Keratinocyte (primary cell): ENCODE measurements around the gene RNF14. TPM values are rescaled to one million over a fixed set of nuclear protein-coding genes. Genes with fewer than 3 reads are reported as not detected.
A peak's percentile ranks its signal among the peaks of the same experiment; 100 is the strongest.

ENCODE experiments used
- DNase-seq: peaks from one replicate; pipeline ENCODE4 v3.0.0-alpha.2; 2011; ENCODE audit warnings: low read depth, missing footprints, low spot score
- FAIRE-seq: peaks from 2 replicates; lab custom pipeline; 2011; peaks lifted over from hg19 to GRCh38; lab: Jason Lieb, UNC
- H2AFZ ChIP-seq: 2 replicates; pipeline ENCODE4 v1.6.0; 2012; ENCODE audit warnings: low read length, control low read depth, inconsistent platforms; ENCODE audit not compliant: control insufficient read depth
- H3K27ac ChIP-seq: 2 replicates; pipeline ENCODE4 v1.5.1; 2011; ENCODE audit warnings: low read length; ENCODE audit not compliant: control insufficient read depth, insufficient read depth
- H3K27me3 ChIP-seq: 3 replicates; pipeline ENCODE4 v1.6.0; 2011; ENCODE audit warnings: low read length; ENCODE audit not compliant: control insufficient read depth, insufficient read depth; ENCODE audit errors: extremely low read depth
- H3K36me3 ChIP-seq, 2 experiments: 2 replicates in 1 of 2; 3 replicates in 1 of 2; pipeline ENCODE4 v1.5.1; 2011; ENCODE audit warnings: low read length in 2 of 2, mild to moderate bottlenecking in 1 of 2; ENCODE audit not compliant: control insufficient read depth in 2 of 2, insufficient read depth in 2 of 2; ENCODE audit errors: extremely low read depth in 1 of 2
- H3K4me1 ChIP-seq: 3 replicates; pipeline ENCODE4 v1.5.1; 2011; ENCODE audit warnings: low read length; ENCODE audit not compliant: control insufficient read depth, insufficient read depth; ENCODE audit errors: extremely low read depth
- H3K4me2 ChIP-seq: 3 replicates; pipeline ENCODE4 v1.6.0; 2011; ENCODE audit warnings: low read depth, low read length; ENCODE audit not compliant: control insufficient read depth, insufficient read depth; ENCODE audit errors: extremely low read depth
- H3K4me3 ChIP-seq, 3 experiments: fragments of 200-600 bp in 1 of 3; sonication (generic) in 1 of 3; 2 replicates in 2 of 3; 3 replicates in 1 of 3; pipeline ENCODE4 v1.5.1; 2011 to 2016; ENCODE audit warnings: low read length in 3 of 3, mild to moderate bottlenecking in 3 of 3, control low read depth in 2 of 3, inconsistent platforms in 1 of 3, low read depth in 1 of 3, mixed read lengths in 1 of 3, mixed run types in 1 of 3, moderate library complexity in 1 of 3; ENCODE audit not compliant: control insufficient read depth in 2 of 3, insufficient read depth in 2 of 3; ENCODE audit errors: extremely low read depth in 1 of 3
- H3K79me2 ChIP-seq: 2 replicates; pipeline ENCODE4 v1.6.0; 2012; ENCODE audit warnings: low read length; ENCODE audit not compliant: control insufficient read depth, insufficient read depth
- H3K9ac ChIP-seq: 3 replicates; pipeline ENCODE4 v1.6.0; 2011; ENCODE audit warnings: low read length; ENCODE audit not compliant: control insufficient read depth, insufficient read depth; ENCODE audit errors: extremely low read depth
- H3K9me1 ChIP-seq: 3 replicates; pipeline ENCODE4 v1.6.0; 2011; ENCODE audit warnings: low read length; ENCODE audit not compliant: control insufficient read depth, insufficient read depth; ENCODE audit errors: extremely low read depth
- H3K9me3 ChIP-seq: 2 replicates; pipeline ENCODE4 v1.5.1; 2012; ENCODE audit warnings: low read depth, low read length; ENCODE audit not compliant: control insufficient read depth
- H4K20me1 ChIP-seq: 3 replicates; pipeline ENCODE4 v1.6.0; 2011; ENCODE audit warnings: low read length; ENCODE audit not compliant: control insufficient read depth, insufficient read depth; ENCODE audit errors: extremely low read depth
- EZH2 ChIP-seq: IDR thresholded peaks from one replicate; pipeline ENCODE4 v1.6.1; 2012; ENCODE audit warnings: inconsistent platforms, mild to moderate bottlenecking, low read length, moderate library complexity
- dilution Hi-C: fragments of 300-500 bp; cut with MboI; formaldehyde crosslinking; loops from one replicate; pipeline ENCODE4 v1.7.0; 2020; ENCODE audit warnings: low sequenced_read_pairs; ENCODE audit not compliant: extremely low pct_ligation_motif_present
- polyA plus RNA-seq, 5 experiments: library from polyadenylated mRNA; depleted of rRNA in 3 of 5; stranded (reverse) in 3 of 5; stranded (forward) in 1 of 5; unstranded in 1 of 5; fragments of >200 nt; gene quantifications; 1 replicate in 1 of 5; 2 replicates in 3 of 5; 3 replicates in 1 of 5; pipeline versions ENCODE4 v1.2.1 to v1.2.3, GENCODE V29; 2011 to 2012; ENCODE audit warnings: missing spikeins in 2 of 5, low read depth in 1 of 5, low replicate concordance in 1 of 5
- TF ChIP-seq, protein P1 (sequence below), 3 experiments: IDR thresholded peaks in 1 of 3; conservative IDR thresholded peaks in 1 of 3; optimal IDR thresholded peaks in 1 of 3; 2 replicates in 2 of 3; 3 replicates in 1 of 3; pipeline versions ENCODE3 to v1.5.1; 2011; ENCODE audit warnings: low read length in 3 of 3, mild to moderate bottlenecking in 3 of 3, moderate library complexity in 2 of 3, control low read depth in 1 of 3, inconsistent platforms in 1 of 3; ENCODE audit not compliant: insufficient read depth in 2 of 3; ENCODE audit errors: extremely low read depth in 1 of 3

Gene RNF14
- polyA plus RNA-seq, 1 donor (not counting 4 experiments of a cell fraction or from before 2014, with no cell fraction given): 65.8 TPM

DNA sequence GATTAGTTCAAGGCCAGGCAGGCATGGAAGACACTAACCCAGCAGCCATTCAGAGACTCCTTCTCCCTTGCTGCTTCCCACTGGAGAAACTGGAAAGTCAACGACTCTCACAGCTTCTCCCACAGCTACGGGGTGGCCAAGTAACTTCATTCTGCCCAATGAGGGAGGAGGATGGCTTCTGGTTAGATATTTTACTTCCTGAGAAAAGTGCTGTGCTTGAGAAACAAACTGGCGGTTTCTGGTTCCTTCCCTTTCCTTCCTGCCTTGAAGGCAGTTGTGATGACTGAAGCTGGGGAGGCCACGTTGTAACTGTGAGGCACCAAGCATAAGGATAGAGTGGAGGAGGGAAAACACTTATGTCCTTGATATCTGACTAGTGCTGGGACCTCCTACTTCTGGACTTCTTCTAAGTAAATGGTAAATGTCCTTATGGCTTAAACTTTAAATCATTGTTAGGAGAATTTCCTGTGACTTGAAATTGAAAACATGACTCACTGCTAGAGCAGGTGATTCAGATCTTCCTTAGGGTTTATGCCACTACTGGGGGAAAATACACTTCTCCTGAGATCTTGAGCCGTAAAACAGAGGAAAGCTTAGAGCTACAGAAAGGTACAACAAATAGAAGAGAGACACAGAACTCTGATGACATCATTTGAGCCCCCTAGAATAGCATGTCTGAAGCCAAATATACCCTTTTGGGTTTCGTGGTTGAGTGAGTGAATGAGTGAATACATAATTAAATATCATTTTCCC is 47.1 kb downstream of the RNF14 start:
- Histone ChIP-seq H3K9me3 (no peaks in the 10 kb centered on the region), H3K9me1 (no peaks in the 10 kb centered on the region), H4K20me1 (no peaks in the 10 kb centered on the region), H3K4me3 (no peak overlapping the region), H3K36me3 (peaks cover 0 to under 1% of the 10 kb centered on the region in 2 experiments), H3K4me1 (peaks cover 32% of the 10 kb centered on the region), H3K27ac (peak overlapping the region; percentile 73), H3K9ac (peak overlapping the region; percentile 55), H3K27me3 (no peaks in the 10 kb centered on the region), H3K4me2 (peak overlapping the region; percentile 56), H2AFZ (peak overlapping the region; percentile 47), H3K79me2 (no peaks in the 10 kb centered on the region)
- dilution Hi-C loops: no loop called here
- FAIRE-seq (peak; percentile 26), DNase-seq (no peak)
- no peak for TF ChIP-seq EZH2
- TF ChIP-seq, protein P1, sequence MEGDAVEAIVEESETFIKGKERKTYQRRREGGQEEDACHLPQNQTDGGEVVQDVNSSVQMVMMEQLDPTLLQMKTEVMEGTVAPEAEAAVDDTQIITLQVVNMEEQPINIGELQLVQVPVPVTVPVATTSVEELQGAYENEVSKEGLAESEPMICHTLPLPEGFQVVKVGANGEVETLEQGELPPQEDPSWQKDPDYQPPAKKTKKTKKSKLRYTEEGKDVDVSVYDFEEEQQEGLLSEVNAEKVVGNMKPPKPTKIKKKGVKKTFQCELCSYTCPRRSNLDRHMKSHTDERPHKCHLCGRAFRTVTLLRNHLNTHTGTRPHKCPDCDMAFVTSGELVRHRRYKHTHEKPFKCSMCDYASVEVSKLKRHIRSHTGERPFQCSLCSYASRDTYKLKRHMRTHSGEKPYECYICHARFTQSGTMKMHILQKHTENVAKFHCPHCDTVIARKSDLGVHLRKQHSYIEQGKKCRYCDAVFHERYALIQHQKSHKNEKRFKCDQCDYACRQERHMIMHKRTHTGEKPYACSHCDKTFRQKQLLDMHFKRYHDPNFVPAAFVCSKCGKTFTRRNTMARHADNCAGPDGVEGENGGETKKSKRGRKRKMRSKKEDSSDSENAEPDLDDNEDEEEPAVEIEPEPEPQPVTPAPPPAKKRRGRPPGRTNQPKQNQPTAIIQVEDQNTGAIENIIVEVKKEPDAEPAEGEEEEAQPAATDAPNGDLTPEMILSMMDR (optimal IDR thresholded peaks at IDR 0.05 in 1 of 3, IDR thresholded peaks at IDR 0.05 in 1 of 3, conservative IDR thresholded peaks at IDR 0.05 in 1 of 3; ENCODE audit: extremely low read depth in 1 of 3, insufficient read depth in 2 of 3, low read length in 3 of 3): no peak

GRCh38 chr5:142016556-142016955 is 47.7 kb downstream of the RNF14 start:
- TF ChIP-seq, protein P1 (optimal IDR thresholded peaks at IDR 0.05 in 1 of 3, IDR thresholded peaks at IDR 0.05 in 1 of 3, conservative IDR thresholded peaks at IDR 0.05 in 1 of 3; ENCODE audit: extremely low read depth in 1 of 3, insufficient read depth in 2 of 3, low read length in 3 of 3): no peak
- TF ChIP-seq EZH2: no peak
- H3K27ac ChIP-seq: no peak overlapping the region
- H3K4me2 ChIP-seq: peak overlapping the region; percentile 56
- H3K36me3 ChIP-seq: no peaks in the 10 kb centered on the region
- H3K4me3 ChIP-seq: no peak overlapping the region
- DNase-seq (no peak), FAIRE-seq (no peak)
- no peaks in the 10 kb centered on the region for H4K20me1 ChIP-seq
- H3K4me1 ChIP-seq: peaks cover 32% of the 10 kb centered on the region
- H3K9ac ChIP-seq: no peak overlapping the region
- dilution Hi-C loops: no loop called here
- H3K9me3 ChIP-seq: no peaks in the 10 kb centered on the region
- no peaks in the 10 kb centered on the region for H3K9me1 ChIP-seq
- no peak overlapping the region for H2AFZ ChIP-seq
- no peaks in the 10 kb centered on the region for H3K27me3 ChIP-seq
- no peaks in the 10 kb centered on the region for H3K79me2 ChIP-seq
